NCI-H345 treated with DMSO at 0.1 percent for 48 hours (cell line): Measurements from ENCODE around the gene IRF2BP2.
A peak's percentile ranks its signal among the peaks of the same experiment; 100 is the strongest.

ENCODE experiments used
- DNase-seq: peaks from one replicate; lab custom pipeline; 2025; ENCODE audit not compliant: unreplicated experiment; lab: John Stamatoyannopoulos, UW

IRF2BP2 gene

DNA sequence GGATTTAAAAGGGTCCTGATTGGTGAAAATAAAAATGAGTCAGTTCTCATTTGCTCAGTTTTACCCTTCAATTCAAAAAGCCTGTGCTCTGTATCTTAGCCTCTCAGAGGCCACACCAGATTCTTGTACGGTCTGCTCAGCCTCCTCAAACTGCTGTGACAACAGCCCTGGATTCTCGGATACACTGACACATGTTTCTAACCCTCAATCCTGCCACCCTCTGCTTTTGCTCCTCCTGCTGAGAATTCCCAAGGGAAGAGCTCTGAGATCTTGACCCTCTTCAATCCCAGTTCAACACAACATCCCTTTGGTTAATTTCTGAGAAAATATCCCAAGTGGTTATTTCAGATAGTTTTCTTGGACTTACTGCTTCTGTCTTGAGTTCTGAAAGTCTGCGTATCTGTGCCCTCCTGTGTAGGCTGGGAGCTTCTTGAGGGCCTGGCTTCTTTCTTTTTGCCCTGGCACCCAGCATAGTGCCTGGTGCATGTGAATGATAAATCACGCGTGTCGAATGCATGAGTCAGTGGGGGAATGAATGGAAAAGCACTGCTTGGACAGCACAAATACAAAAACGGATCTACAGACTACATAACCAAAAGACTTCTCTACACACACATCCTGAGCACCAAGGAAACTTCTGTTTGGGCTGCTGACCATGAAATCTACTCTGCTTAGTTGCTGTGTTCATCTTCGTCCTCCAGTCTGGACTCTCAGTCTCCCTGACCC is 24.5 kb downstream of the IRF2BP2 start:
- no peak for DNase-seq

GRCh38 chr1:234584926-234585325 is 25.1 kb downstream of the IRF2BP2 start:
- peak; percentile 57 for DNase-seq

DNA sequence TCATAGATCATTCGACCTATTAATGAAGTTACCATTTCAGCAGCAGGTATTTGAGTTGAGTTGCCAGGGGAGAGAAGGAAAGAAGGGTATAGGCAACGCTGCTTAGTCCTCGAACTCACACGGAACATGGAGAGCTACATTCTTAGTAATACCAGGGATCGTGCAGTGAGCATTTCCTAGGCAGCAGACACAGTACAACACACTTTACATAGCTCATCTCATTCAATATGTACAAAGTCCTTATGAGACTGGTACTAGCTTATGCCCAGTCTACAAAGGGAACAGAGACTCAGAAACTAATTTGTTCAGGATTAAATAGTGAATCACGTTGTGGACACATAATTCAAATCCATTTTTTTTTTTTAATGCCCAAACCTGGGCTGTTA is 25.6 kb downstream of the IRF2BP2 start:
- DNase-seq = no peak

DNA sequence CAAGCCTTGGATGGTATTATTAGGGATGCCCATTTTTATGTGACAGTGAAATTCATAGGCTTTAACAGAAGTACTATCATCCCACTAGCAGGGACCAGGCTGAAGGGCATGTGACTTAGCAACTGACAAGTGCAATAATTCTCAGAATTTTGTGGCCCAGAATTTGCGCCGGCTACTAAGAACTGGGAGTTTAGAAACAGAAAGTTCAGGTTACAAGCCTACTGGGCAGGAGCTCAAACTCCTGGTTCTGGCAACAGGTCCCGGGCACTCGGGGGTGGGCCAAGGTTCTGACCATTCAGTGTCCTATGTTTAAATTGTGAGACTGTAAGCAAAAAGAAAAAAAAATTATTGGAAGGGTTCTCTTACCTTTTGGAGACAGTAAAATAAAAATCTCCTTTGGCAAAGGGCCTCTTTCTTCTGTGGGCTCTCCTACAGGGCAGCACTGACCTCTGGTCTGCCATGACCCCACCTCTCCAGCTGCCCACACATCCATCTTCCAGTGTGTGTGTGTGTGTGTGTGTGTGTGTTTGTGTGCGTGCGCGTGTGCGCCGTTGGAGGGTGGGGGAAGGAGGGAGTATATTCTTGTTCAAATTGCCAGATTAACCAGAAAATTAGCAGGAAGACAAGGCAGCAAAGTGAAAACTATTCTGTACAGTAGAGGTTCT is 26.1 kb downstream of the IRF2BP2 start:
- DNase-seq = no peak

- no peak for DNase-seq
Observed at GRCh38 chr1:234582681-234583301, 27.2 kb downstream of the IRF2BP2 start.

DNA sequence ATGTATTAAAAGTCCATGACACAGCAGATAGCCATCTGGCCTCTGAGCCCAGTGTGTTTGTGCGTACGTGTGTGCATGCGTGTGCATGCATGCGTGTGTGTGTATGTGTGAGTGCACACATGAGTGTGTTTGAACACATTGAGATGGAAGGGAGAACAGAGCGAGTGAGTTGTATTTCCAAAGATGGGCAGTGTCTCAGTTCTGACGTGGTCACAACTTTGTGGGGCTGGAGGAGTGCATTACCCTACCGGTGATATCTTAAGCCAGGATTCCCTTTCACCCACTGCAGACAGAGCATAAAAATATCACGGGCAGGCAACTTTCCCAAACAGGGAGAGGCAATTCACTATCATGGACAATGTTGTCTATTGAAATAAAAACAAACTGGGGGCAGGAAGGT is 27.8 kb downstream of the IRF2BP2 start:
- no peak for DNase-seq

GRCh38 chr1:234581063-234581714 is 28.8 kb downstream of the IRF2BP2 start:
- DNase-seq = no peak

GRCh38 chr1:234579967-234580366 is 30.0 kb downstream of the IRF2BP2 start:
- no peak for DNase-seq

DNA sequence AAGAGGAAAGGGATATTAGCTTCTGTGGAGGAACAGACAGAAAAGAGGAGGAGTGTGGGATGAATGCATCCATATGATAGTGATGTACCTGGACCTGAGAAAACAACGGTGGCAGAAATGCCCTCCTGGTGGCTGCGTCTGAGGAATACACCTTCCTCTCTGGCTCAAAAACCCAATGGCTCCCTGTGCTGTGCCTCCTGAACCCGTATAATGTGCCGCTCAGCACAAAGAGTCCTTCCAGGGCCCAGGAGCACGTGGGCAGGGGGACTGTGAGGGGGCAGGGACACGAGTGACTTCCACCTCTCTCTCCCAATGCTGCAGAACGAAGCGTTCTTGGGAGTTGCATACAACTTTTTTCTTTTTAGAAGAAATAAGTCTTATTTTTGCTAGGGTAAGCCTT is 31.2 kb downstream of the IRF2BP2 start:
- DNase-seq = no peak

GRCh38 chr1:234578087-234578486 is 31.9 kb downstream of the IRF2BP2 start:
- no peak for DNase-seq

DNA sequence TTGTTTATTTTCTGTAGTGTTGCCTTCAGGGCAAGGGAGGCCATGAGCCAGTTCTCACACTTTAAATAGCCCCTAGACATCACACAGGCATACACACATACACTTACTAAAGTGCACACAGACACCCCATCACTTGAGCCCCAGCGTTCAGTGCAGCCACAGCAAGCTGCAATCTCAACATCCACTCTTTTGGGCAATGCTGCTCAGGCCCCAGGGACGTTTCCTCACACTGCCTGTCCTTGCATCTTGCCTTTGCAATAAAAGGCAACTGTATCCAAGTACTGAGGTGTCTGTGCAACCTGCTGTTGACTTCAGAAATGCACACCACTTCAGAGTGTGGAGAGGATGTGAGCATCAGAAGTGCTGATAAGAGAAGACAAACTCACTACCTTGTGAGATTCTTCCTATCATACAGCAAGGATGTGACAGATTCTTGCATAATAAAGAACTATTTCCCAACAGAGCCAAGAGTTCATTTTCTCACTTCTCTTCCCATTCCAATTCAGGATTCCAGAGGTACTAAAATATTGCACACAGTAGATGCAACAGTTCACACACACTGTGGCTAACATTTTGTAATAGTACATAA is 36.2 kb downstream of the IRF2BP2 start:
- DNase-seq = no peak

DNA sequence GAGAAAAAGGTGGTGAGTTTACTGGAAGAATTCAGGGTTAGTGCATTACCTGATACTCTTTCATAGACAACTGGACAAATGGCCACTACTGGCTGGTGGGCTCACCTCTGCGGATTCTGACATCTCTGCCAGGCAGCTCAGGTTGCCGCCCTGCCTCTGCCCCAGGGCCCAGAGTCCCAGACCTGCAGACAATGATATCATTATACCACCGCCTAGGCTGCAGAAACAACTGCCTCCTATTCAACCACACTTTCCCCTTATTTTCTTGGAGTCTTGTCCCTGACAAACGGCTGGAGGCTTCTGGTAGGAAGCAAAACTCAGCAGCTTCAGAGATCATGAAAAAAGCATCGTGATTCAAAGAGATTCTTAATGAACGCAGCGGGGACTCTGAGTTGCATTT is 37.0 kb downstream of the IRF2BP2 start:
- no peak for DNase-seq

DNA sequence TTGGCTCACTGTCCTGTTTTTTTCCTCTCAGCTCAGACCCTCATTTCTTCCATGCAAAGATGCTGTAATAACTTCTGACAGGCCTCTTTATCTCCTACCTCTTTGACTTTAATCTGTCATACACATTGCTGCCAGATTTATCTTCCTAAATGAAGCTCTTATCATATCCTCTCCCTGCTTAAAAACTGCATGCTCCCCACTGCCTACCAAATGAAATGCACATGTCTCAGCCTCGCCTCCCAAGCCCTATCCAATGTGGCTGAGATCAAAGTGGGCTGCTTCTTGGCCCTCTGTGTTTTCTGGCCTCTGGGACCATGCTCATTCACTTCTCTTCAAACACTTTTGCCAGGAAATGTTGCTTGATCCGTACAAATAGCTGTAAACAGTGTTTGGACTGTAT is 38.3 kb downstream of the IRF2BP2 start:
- DNase-seq = no peak

DNA sequence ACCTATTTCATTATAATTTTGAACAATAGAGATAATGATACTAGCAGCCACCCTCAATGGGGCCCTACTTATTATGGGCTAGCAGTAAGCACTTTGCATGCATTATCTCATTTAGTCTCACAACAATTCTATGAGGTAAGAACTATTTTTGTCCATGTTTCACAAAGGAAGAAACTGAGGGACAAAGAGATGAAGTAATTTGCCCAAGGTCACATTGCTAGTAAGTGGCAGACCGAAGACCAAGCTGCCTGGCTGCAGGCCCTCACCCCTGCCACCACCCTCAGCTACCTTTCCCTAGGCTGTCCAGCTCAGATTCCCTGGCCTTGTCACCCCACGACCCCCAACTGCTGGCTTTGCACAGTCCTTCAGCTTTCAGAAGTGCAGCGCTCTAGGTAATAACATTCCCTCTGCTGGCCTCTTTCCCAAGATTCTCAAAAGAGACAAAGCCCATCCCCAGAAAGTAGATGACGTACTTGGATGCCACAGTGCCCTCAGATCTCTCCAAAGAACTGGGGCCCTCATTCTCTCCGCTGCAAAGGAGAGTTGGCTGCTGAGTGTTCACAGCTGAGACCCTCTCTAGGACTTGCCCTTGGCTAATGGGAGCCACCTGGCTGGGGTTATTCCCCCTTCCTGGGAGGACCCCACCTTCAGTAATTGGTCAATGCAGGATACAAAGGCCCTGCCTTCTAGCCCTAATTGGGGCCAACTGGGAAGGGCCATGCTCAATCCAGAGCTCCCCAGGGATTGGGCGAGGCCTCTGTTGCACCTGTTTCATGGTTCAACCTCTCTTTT is 39.5 kb downstream of the IRF2BP2 start:
- no peak for DNase-seq

DNA sequence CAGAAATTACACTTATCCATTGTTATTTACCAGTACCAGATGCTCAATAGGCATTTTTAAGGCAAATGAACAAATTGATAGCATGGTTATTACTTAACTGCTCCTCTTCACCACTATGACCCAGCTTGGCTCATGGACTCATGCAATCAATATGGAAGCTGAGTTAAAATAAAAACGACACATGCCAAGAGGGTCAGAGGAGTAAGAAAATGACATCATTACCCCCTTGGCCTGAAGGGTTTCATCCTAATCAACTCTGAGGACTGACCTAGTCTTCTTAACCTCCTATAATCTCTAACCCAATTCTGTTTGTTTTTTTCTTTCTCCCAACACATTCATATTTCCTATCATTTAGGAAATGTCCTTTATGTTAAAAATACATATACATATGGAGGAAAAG is 41.6 kb downstream of the IRF2BP2 start:
- DNase-seq = no peak

GRCh38 chr1:234565132-234565531 is 44.8 kb downstream of the IRF2BP2 start:
- no peak for DNase-seq

GRCh38 chr1:234564035-234565029 is 45.6 kb downstream of the IRF2BP2 start:
- no peak for DNase-seq

GRCh38 chr1:234562334-234562733 is 47.6 kb downstream of the IRF2BP2 start:
- no peak for DNase-seq

DNA sequence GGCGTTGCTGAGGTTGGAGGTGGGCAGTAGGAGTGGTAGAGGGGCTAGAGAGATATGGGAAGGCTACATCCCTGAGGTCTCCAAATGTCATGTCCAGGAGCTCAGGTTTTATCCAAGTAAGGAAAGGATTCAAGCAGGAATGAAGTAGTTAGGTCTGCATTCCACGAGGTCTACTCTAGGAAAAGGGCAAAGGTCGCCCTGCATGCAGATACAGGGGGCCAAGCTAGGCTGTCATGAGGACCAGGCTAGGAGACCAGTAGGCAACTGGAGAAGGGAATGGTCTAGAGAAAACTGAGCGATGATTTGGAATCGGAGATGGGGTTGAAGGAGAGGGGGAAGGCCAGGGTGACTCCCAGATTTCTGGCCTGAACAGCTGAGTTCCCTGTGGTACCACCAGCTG is 48.7 kb downstream of the IRF2BP2 start:
- DNase-seq = no peak
